GM21576 (cell line): ENCODE data around the gene SOWAHA.

ENCODE experiments used
- ATAC-seq: cut with Tn5 transposase; IDR thresholded peaks from one replicate; pipeline ENCODE4 v1.9.1; 2021; ENCODE audit warnings: mild to moderate bottlenecking, moderate library complexity; ENCODE audit not compliant: unreplicated experiment

Gene SOWAHA

DNA sequence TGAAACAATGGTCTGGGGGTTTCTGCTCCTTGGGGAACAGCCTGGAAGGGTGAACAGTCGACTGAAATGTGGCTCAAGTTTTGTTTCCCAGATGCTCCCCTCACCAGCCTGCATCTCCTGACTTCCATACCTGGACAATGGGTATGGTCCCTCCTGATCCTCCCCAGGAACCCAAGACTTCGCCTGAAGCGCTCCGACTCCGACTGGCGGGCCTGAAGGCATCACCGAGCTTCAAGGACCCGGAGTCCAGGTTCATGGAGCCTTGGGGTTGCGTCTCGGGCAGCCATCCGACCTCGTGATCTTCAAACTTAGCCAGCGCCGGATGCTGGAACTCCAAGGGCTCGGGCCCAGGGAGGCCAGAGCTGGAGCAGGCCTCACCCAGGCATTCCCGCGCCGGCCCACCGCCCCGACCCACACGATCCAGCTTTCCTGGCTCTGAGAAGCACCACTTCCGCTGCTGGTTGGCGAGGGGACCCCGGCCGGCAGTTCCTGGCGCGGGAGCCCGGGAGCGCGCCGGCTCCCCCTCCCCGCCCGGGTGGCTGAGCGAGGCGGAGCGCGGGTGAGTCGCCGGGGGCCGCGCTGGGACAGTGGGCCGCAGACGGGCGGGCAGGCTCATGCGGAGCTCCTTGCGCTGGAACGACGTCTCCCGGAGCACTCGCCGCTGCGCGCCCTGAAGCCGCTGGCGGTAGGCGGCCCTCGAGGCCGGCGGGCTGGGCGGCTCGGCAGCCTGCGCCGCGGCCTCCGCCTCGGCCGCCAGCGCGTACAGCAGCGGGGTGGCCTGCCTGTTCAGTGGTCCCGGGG, 12.1 kb downstream of the SOWAHA start:
- ATAC-seq = no peak

DNA sequence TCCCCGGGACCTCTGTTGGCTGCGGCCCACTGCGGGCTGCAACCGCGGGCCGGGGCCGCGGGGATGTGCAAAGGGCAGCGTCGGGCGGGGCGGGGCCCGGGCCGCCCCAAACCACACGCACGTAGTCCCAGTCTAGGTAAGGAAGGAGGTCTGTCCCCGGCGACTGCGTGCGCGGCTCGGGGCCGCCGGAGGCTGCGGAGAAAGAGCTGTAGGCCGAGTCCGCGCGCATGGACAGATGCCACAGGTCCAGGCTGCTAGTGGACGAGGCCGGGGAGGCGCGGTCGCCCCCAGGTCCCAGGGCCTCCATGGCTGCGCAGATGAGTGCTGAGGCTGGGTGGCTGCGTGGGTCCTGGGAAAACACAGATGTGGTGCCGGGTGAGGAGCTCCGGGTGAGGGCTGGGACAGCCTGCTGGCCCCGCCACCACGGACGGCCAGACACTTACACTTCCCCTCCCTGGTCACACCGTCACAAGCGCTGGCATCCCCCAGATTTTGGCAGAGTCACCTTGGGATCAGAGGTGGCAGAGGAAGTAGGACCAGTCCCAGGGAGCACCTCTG, 12.8 kb downstream of the SOWAHA start:
- no peak for ATAC-seq

DNA sequence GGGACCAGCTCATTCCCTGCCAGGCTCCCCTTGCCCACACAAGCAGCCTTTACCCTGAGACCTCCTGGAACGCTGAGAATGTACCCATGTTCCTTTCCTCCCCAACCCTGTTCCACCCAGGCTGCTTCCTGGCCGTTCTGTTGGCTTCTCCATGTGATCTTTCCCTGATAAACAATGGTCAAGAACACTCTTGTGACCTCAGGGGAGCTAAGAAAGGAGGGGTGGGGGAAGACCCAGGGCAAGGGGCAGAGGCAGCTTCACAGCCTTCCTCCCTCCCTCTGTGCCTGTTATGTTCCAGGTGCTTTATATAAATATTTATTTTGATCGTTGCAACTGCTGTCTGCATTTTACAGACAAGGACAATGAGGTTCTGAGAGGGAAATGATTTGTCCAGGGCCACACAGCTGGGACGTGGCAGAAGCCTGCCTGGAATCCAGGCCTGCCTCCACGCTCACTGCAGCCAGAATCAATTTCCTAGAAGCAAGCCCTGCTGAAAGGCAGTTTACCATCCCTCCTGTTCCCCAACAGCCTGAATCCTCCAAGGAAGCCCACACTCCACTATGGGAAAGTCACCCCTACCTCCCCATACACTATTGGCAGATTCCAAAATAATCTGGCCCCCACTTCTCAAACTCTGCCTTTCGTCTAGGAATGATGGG, 13.5 kb downstream of the SOWAHA start:
- no peak for ATAC-seq

DNA sequence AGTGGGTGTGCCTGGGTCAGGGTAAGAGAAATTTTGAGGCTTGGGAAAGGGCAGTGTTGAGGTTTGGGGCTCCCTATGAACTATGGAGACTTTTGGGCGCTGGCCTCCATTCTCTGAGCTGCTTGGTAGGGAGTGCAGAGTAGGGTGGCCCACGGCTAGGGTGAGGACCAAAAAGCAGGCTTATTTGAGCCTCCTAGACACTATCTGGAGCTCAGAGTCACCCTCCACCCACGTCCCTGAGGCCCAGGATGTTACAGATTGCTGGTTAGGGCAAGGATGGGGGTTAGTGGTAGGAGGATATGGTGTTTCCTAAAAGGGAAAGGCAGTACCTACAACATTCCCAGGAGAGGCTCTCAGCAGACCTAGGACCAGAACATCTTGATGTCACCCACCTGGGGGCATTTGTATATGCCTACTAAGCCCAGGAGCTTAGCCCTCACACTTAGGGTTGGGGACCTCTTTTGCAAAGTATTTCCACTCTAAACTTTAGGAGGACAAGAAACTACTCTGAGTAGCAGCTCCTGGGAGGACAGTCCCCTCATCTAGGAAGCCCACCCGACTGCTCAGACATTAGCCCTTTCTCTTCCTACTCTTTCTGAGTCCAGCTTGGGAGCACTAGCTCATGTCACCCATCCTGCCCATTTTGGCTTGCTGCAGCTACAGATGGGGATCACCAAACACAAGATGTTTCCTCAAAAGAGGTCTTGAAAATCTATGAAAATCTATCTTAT, 15.0 kb downstream of the SOWAHA start:
- no peak for ATAC-seq

DNA sequence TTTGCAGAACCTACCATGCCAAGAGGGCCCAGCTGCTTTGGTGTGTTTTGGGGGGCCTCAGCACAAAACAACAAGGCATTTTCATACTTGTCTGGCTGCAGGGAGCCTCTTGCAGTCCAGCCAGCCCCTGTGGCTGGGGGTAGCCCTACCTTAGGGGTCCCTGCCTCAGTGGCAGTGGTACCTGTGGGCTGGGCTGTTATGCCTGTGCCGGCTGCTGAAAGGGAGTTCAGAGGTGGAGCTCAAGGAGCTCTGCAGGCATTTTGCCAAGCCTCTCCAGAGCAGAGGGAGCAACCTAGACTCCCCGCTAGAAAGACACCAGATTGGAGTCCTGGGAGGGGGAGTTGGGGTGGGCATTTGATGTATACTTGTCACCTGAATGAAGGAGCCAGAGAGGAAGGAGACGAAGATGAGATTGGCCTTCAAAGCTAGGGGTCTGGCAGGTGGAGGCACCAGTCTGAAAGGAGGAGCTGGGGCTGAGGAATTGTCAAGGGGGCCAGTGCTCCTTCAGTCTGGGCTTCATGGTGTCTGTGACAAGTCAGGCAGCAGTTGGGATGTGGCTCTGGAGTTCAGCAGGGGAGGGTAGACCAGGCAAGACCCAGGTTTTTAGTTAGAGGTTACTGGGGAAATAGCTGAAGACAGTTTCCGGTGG, 15.9 kb downstream of the SOWAHA start:
- ATAC-seq = no peak

DNA sequence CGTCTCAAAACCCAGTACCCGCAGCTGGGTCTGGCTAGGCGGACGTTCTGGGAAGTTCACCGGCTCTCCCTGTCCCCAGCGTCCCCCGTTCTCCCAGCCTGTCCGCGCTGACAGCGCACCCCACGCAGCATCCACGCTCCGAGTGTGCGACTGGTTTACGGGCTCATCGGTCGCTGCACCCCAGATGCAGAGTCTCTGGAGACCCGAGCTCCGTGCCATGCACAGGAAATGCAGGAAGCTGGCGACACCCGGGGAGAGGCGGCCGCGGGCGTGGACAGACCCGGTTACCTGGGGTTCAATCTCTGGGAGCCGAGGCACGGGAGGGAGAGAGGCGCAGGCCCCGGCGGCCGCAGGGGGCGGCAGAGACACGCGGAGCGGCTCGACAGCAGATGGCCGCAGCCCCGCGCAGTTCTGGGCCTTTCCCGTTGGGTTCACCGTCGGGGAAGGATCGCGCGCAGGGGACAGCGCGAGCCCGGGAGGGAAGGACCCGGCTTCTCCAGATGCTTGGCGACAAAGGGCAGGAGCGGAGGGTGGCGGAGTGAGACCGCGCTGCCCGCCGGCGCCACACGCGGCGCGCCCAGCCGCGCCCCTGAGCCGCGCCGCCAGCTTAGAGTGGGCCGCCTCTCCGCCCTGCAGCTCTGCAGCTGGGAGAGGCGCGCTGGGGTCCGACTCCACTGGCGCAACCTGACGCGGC, 16.8 kb downstream of the SOWAHA start:
- peak; percentile 73 for ATAC-seq

DNA sequence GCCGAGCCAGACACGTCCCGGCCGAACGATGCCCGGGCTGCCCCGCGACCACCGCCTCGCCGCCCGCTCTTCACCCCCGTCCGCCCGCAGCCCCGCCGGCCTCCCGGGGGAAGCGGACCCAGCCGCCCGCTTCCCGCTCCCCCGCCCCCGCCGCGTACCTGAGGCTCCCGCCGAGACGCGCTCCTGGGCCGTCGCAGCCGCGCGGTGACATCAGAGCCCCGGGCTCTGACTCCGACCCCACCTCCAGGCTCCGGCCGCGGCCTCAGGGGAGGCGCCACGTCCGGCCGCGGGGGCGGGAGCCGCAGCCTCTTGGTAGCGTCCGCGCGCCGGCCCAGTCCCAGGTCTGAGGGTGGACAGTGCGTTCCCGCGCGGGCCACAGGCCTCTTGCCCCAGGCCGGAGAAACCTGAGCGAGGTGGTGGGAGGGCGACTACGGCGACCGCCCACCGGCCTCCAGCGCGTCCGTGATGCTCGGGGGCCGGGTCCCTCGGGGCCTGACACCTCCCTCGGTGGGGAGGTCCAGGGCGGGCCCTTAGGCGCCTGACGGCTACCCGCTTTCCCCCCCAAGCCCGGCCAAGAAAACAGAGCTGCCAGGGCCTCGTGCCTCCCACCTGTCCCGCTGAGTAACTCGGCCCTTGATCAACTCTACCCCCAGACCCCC, 17.5 kb downstream of the SOWAHA start, which contains the start of gene SHROOM1:
Gene SHROOM1, minus strand, starts transcription at position 212 of the 659 bp plus-strand sequence. CDS start 4,507 bp downstream, outside the sequence.
- peak; percentile 62 for ATAC-seq

DNA sequence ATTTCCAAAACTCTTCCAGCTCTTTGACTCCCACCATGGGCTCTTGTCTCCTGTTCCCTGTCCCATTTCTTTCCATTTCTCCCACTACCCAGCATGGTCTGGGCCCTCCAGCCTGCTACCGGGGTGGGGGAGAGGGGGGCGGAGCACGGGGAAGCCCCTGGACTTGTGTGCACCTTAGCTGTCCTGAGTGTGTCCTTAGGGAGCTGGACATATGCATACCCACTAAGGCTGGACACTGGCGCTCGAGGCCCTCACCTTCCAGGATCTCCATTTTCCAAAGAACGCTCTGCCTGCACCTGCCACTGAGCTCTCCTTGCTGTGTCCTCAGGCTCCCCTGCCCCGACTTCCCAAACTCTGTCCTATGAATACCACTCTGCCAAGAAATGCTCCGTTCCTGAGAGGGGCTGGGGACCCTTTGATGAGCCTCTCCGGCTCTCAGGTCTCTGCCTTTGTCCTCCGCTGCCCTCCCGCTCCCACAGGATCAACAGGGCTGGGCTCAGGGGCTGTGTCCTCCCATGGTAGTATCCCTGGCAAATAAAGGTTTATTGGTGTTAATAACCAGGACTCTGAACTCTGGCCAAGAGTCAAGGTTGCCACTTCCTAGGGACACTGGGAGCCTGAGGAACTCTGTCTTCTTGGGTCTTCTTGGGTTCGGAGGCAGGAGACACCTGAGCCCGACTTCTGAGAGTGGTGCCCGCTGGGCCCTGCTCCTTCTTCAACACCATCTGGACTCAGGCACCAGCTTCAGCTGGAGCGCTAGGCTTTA, 18.2 kb downstream of the SOWAHA start:
- no peak for ATAC-seq

DNA sequence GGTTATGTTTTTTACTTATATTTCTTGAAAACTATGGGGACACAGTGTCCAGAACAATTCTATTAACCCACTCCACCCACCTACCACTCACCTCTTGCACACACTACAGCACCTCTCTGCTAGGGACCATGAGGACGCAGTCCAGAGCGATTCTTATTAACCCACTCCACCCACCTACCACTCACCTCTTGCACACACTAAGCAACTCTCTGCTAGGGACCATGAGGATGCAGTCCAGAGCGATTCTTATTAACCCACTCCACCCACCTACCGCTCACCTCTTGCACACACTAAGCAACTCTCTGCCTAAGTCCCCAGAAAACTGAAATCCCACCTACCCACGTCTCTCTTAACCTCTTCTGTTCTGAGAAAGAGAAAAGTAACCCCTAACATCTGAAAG, 19.5 kb downstream of the SOWAHA start:
- no peak for ATAC-seq

DNA sequence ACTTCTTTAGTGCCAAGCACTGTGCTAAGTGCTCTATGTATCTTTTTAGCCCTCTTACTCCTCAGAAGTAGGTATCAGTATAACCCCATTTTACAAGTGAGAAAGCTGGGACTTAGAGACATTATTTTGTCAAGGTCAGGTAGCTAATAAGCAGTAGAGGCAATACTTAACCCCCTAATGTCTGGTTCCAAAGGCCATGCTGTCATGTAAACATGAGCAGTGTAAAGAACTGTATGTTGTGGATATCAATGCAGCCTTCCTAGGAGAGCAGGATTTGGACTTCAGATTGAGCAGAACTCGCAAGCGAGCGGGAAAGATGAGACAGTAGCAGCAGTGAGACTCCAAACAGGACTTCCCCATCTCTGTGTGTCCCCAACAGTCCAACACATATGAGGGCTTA, 21.0 kb downstream of the SOWAHA start:
- ATAC-seq = no peak

DNA sequence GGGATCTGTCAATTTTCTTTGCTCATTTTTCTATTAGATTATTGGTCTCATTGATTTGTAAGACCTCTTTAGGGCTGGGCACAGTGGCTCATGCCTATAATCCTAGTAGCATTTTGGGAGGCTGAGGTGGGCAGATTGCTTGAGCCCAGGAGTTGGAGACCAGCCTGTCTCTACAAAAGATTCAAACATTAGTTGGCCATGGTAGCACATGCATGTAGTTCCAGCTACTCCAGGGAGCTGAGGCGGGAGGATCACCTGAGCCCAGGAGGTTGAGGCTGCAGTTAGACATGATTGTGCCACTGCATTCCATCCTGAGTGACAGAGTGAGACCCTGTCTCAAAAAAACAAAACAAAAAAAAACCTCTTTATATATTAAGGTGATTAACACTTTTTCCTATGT, 23.8 kb downstream of the SOWAHA start:
- ATAC-seq = no peak

DNA sequence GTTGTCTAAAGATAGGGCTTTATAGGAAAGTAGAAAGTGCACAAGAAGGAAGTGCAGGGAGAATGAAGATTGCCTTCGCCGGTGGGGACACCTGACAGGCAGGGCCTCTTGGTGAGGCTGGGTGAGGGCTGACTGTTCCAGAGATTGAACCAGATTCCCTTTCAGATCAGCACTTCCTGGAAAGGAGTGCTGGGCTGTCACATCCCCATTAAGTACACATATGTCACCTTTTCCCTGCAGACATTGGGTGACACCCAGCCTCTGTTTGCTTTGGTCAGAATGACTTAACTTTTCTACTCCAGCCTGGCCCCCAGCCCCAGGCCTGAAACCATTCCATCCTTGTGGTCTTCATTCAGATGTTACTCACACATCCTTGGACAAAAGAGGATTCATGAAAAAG, 24.8 kb downstream of the SOWAHA start:
- ATAC-seq = no peak

DNA sequence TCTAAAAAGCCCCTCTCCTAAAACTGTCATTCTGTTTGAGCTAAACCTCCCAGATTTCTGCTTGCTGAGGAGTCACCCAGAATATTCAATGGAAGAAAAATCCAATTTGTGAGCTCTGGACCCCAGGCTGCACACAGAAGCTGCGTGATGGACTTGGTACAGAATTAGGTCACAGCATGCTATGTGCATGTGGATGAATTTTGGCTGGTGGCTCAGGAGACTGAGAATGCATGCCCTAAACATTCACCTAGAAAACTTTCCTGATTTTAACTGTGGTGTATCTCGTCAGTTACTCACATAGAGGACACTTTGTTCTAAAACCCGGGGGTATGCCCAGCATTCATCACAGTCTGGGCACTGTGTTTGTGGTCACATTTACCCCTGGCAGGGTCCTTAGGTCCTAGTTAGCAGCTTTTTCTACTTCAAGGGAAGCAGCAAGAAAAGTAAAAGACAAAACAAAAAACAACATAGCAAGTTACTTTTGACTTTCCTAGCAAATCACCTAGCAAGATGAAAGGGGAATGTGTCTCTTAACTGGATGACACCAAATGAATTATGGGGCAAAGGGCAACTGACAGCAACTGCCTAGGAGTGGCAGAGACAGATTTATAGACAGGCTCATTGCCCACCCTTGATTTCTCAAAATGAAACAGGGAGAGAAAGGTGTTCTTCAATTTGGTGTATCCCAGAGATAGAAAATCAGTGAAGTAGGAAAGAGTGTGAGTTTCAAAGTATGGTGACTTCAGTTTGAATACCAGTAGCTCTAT, 25.6 kb downstream of the SOWAHA start:
- no peak for ATAC-seq

DNA sequence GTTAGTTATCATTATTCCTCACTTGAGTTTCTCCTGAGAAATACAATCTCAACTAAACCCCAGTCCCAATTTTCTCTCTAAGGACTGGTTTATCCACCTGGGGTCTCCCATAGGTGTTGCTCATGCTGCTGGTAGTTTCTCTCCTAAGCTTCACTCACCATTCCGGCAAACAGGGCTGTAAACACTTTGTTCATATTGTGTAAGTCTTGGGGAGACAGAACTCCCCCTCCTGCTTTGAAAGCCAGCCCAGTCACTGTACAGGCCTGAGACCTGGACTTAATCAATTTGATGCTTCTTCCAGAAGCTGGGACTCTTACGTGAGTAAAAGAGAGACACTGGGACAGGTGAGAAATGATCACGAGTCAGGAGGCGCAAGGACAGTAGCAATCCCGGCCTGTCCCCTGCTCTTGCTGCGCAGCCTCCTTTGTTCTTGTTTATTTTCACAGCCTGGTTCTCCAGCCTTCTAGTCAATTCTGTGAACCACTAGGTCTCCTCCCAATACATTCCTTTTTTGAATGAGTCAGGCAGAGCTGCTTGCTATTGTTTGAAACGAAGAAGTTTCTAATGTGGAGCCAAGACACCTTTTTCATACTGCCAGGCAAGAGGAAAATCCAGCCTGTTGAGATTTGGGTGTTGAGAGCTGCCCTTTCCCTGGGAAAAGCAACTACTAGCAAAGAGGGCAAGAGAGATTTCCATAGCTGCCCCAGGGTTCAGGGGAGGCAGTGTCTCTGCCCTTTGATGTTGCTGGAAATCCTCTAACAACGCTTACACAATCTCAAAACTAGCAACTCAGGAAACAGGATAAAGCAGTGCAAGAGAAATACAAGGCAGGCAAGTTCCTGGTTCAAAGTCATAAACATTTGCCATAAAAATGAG, 26.6 kb downstream of the SOWAHA start:
- no peak for ATAC-seq

DNA sequence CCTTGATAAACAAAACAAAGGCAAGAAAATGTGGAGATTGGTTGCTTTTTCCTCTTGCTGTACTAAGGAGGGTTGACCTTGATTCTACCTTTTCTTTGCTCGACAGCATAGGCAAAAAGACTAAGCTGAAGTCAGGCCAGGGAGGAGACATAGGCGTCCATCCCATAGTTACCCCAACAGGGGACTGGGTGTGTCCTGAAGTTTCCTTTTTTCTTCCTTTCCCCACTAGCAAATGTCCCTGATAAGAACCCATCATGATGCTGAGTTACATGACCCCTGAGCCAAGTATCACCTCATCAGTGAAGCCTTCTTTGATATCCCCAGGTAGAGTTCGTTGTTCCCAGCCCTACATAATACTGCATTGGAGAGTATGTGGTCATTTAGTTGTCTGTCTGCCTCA, 27.2 kb downstream of the SOWAHA start:
- no peak for ATAC-seq

DNA sequence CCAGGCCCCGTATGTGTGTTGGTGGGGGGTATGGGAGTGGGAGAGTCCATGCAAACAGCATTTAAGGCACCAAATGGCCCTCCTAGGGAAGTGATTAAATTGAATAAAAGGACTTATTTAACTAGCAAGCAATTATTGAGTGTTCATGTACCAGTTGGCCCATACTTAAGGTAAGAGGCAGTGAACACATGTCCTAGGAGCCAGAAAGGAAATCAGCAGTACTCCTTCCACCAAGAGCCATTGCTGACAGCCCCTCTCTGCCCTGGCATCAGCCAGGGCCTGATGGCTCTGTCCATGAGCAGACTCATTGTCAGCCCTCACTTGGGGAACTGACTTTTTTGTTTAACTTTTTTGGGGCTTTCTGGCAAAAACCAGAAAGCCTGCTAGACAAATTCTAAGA, 27.8 kb downstream of the SOWAHA start:
- no peak for ATAC-seq

DNA sequence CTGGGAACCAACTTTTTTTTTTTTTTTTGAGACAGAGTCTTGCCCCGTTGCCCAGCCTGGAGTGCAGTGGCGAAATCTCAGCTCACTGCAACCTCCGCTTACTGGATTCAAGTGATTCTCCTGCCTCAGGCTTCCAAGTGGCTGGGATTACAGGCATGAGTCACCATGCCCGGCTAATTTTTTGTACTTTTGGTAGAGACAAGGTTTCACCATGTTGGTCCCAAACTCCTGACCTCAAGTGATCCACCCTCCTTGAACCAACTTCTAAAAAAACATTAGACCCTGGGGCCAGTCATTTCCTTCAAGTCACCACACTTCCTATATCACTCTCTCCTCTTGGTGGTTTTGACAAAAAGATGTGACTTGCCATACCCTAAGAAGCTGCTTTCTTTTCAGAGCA, 28.2 kb downstream of the SOWAHA start:
- no peak for ATAC-seq
